LNCaP clone FGC (cell line): ENCODE results near the gene CTSH.
"Not testable (repeated sequence)": the region's sequence is repeated elsewhere in the genome, so short reads cannot be mapped to it uniquely, and the experiment has no call there.

ENCODE experiments used
- DNase-seq: peaks from one replicate; pipeline ENCODE4 v3.0.0-alpha.2; 2011; ENCODE audit warnings: low read depth
- H3K4me3 ChIP-seq: 2 replicates; pipeline ENCODE4 v1.5.1; 2011; ENCODE audit warnings: mild to moderate bottlenecking, low read depth, low read length, control low read depth
- CTCF ChIP-seq: IDR thresholded peaks from 2 replicates; pipeline ENCODE4 v1.5.1; 2012; ENCODE audit warnings: mild to moderate bottlenecking; ENCODE audit not compliant: control insufficient read depth, insufficient read depth; ENCODE audit errors: extremely low read depth

The CTSH gene

GRCh38 chr15:78872155-78872971 lies 72.5 kb downstream of the CTSH start, which contains the start of gene MORF4L1:
Gene MORF4L1, plus strand, starts transcription at chr15:78872890. Its CDS starts 128 bp downstream, at chr15:78873018.
- DNase-seq = peak; percentile 79
- TF ChIP-seq CTCF = no peak
- peak within 1 kb of the TSS; percentile 79 for H3K4me3 ChIP-seq

DNA sequence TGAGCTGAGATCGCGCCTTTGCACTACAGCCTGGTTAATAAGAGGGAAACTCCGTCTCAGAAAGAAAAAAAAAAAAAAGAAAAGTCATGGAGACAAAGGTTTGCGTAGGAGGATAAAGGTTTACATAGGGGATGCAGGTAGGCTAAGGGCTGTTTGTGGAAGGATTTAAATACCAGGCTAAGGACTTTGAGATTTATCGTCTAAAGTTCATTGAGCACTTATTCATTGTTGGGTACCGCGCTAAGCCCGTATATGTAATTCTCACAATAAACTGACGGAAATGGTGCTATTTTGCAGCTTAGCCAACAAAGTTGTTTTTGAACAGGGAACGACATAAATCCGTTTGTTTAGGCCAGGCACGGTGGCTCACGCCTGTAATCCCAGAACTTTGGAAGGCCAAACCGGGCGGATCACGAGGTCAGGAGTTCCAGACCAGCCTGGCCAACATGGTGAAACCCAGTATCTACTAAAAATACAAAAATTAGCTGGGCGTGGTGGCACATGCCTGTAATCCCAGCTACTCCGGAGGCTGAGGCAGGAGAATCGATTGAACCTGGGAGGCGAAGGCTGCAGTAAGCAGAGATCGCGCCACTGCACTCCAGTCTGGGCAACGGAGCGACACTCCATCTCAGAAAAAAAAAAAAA lies 73.2 kb downstream of the CTSH start:
- H3K4me3 ChIP-seq, DNase-seq: not testable (repeated sequence)
